ENCODE measurements around the gene GALNT17.
"Not testable (repeated sequence)": the region's sequence is repeated elsewhere in the genome, so short reads cannot be mapped to it uniquely, and the experiment has no call there.

GALNT17 gene

GRCh38 chr7:71171476-71171875, 39.5 kb downstream of the GALNT17 start:
- no peak for DNase-seq

DNA sequence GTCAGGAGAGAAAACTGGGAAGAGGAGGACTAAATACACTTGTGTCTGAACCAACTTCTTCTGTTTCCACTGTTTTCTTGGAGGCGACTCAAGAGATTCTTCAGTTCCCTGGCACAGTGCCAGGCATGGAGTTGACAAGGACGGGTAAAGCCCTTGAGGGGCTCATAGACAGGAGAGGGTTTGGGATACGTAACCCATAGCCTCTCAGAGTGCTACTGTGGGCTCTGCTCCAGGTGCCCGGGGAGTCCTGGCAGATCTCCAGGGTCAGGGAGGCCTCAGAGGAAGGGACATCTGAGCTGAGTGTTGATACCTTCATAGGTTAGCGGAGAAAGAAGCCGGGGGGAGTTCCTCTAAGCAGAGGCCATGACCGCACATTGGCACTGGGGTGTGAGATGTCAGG, 42.0 kb downstream of the GALNT17 start:
- DNase-seq: no peak

DNA sequence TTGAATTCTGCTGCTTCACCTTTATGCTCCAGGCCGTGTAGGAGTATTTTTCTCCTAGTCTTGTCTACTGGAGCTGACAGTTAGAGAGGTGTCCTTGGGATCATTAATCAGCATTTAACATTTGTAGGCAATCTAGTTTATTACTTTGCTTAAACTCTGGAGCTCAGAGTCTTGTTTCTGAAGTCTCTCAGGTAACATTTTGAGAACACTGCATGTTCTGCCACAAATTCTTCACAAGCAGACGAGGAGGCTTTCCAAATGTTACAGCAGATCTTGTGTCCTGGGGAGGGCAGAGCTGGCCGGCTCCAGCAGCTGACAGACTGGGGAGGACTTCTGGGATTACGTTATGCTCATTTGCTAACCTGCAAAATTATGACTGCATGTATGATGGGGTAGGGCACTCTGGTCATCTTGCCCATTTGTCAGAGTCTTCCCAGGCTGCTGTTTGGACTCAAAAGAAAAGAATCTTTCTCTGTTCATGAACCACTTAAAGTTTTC, 50.5 kb downstream of the GALNT17 start:
- no peak for DNase-seq

DNA sequence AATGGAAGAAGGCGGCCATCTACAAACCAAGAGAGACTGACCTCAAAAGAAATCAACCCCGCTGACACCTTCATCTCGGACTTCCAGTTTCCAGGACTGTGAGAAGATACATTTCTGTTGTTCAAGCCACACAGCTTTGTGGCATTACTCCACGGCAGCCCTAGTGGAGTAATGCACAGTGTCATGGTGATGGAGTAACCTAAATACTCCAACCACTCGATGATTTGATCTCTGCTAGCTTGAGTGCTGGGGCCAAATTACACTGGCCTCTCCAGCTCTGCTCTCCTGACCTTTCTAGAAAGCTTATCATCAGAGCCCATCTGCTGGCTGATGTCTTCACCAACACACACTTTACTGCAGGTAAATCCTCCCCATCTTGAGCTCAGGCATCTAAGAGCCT, 52.2 kb downstream of the GALNT17 start:
- DNase-seq: no peak

DNA sequence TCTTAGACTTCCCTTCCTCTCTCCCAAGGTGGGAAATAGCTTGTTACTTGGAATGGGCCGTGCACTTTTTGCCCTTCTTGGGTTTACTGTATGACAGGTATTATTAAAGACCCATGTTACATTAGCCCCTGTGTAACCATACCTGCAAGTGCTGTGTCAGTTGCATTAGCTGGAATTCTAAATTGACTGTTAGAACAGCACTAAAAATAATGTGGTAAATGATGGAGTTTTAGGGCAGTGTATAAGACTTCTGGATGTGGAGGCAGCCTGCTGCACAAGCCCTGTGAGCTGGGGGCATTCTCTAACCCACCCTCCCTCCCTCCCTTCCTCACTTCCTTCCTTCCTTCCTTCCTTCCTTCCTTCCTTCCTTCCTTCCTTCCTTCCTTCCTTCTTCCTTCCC, 52.7 kb downstream of the GALNT17 start:
- DNase-seq: no peak

DNA sequence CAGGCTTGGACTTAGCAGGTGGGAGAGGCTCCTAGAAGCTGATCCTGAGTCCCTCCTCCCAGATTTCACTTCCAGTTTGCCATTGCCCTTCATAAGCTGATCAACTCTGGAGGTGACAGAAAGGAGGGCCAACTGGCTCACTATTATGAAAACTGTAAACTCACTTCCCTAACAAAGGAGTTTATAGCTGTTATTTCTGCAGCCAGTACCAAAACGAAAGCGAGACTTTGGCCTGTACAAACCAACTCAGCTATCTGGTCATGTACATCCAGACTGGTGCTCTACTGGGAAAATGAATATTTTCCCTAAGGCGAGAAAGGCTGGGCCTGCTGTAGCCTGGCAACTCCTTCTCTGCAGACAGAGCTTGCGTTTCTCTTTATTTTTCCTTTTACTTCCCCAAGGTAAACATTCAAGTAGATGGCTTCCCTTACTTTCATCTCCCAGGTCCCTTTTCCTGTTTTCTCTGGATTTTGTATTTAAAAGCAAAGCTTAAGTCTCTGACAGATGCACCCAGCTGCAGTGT, 54.7 kb downstream of the GALNT17 start:
- DNase-seq: no peak

DNA sequence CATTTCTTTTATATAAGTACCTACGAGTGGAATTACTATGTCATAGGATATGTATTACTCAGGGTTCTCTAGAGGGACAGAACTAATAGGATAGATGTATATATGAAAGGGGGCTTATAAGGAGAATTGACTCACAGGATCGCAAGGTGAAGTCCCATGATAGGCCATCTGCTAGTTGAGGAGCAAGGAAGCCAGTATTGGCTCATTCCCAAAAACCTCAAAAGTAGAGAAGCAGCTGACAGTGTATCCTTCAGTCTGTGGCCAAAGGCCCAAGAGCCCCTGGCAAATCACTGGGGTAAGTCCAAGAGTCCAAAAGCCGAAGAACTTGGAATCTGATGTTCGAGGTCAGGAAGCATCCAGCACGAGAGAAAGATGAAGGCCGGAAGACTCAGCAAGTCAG, 59.8 kb downstream of the GALNT17 start:
- DNase-seq: no peak

DNA sequence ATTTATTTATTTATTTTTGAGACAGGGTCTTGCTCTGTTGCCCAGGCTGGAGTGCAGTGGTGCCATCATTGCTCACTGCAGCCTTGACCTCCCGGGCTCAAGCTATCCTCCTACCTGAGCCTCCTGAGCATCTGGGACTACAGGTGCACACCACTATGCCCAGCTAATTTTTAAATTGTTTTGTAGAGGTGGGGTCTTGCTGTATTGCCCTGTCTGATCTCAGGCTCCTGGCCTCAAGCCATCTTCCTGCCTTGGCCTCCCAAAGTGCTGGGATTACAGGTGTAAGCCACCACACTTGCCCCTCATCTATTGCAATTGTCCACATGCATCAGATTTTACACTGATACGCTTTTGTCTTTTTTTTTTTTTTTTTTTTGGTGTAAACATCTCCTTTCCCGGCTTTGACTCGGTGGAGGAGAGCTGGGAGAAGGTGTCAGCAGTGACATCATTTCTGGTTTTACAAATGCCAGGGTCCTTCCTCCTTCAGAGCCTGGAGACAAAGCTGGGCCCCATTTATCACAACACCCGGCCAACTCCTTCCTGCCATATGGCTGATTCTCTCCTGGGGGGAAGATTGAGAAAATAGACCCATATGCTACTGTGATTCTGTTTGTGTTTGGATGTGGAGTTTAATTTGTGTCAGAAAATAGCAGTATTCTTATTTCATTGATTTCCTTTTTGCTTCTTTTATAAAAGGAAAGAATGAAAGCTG, 61.3 kb downstream of the GALNT17 start:
- no peak for DNase-seq

GRCh38 chr7:71198391-71198790, 66.4 kb downstream of the GALNT17 start:
- DNase-seq: no peak

- DNase-seq: no peak
Observed at GRCh38 chr7:71198887-71199286, 66.9 kb downstream of the GALNT17 start.

DNA sequence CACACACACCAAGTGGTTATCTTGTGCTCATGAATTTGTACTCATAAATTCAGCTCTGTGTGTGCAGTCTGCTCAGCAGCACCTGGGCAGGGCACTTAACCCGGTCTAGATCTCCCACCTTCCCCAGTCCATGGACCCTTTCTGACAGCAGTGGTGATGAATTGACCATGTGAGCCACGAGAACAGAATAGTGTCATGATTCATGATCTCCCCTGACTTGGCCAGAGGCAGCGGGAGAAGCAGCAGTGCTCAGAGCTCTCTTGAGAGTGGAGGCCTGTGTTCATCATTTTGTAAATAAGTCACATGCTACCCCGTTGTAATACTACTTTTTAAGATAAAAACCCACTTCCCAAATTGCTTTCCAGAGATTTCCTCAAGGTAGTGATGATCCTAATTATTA, 74.2 kb downstream of the GALNT17 start:
- no peak for DNase-seq

GRCh38 chr7:71208881-71209280, 76.9 kb downstream of the GALNT17 start:
- no peak for DNase-seq

DNA sequence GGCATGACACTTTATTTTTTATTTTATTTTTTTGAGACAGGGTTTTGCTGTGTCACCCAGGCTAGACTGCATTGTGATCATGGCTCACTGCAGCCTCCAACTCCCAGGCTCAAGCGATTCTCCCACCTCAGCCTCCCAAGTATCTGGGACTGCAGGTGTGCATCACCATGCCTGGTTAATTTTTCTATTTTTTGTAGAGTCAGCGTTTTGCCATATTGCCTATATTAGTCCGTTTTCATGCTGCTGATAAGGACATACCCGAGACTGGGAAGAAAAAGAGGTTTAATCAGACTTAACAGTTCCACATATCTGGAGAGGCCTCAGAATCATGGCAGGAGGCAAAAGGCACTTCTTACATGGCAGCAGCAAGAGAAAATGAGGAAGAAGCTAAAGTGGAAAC, 77.5 kb downstream of the GALNT17 start:
- not testable (repeated sequence) for DNase-seq

DNA sequence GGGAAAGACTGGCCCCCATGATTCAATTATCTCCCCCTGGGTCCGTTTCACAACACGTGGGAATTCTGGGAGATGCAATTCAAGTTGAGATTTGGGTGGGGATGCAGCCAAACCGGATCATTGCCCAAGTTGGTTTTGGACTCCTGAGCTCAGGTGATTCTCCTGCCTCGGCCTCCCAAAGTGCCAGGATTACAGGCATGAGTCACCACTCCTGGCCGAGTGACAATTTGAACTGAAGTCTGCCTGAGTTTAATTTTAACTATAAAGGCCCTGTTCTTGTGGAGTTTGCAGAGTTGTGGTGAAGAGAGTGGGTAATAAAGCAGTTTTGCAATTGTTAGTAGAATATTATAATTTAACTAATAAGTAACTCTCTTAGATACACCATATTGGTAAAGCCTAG, 78.3 kb downstream of the GALNT17 start:
- no peak for DNase-seq

DNA sequence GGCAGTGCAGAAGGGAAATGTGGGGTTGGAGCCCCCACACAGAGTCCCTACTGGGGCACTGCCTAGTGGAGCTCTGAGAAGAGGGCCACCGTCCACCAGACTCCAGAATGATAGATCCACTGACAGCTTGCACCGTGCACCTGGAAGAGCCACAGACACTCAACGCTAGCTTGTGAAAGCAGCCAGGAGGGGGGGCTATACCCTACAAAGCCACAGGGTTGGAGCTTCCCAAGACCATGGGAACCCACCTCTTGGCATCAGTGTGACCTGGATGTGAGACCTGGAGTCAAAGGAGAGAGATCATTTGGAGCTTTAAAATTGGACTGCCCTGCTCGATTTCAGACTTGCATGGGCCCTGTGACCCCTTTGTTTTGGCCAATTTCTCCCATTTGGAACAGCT, 80.5 kb downstream of the GALNT17 start:
- DNase-seq: not testable (repeated sequence)

DNA sequence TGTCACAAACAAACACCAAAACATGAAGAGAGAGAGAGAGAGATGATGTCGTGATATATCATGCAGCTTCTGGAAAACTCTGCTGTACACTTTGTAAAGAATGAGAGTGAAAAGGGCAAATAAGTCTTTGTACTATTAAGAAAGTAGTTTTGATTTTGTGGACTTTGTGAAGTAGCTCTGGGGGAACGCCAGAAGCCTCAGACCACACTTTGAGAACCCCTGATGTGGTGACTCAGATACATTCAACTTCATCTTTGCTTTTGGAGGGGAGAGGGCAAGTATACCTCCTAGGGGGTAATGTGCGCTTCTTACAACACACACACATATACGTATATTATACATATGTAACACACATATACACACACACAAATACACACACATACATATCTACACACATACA, 84.3 kb downstream of the GALNT17 start:
- no peak for DNase-seq

DNA sequence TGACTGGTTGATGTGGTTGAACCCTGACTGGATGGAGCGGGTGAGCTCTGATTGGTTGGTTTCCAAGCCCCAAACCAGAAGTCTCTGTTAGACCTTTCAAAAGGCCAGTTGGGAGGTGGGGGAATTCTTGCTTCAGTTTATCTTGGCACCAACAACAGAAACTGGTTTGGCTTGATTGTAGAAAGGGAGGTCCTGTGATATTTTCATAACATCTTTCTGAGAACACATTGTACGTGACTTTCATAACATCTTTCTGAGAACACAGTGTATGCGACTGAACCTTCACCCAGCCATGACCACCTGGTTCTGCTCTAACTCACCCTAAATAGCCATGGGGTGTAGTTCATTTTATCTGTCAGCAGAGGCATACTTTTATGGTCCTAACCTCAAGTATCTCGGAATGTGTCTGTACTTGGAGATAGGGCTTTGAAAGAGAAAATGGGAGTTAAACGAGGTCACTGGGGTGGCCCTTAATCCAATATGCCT, 88.3 kb downstream of the GALNT17 start:
- DNase-seq: no peak

GRCh38 chr7:71221049-71221448, 89.1 kb downstream of the GALNT17 start:
- DNase-seq: no peak

- no peak for DNase-seq
Observed at GRCh38 chr7:71221549-71221948, 89.6 kb downstream of the GALNT17 start.

DNA sequence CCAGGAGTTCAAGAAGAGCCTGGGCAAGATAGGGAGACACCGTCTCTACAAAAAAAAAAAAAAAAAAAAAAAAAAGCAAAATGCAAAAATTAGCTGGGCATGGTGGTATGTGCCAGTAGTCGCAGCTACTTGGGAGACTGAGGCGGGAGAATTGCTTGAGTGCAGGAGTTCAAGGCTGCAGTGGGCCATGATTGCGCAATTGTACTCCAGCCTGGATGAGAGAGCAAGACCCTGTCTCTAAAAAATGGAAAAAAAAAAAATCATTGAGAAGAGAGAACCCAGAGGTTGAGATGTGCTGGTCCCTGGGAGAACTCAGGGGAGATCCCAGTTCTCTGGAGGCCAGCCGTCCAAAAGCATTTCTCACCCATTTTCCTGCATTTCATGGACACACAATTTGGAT, 95.2 kb downstream of the GALNT17 start:
- DNase-seq: no peak

- no peak for DNase-seq
Observed at GRCh38 chr7:71229148-71229547, 97.2 kb downstream of the GALNT17 start.

- no peak for DNase-seq
Observed at GRCh38 chr7:71229699-71230098, 97.8 kb downstream of the GALNT17 start.

- DNase-seq: no peak
Observed at GRCh38 chr7:71235253-71235652, 103.3 kb downstream of the GALNT17 start.

- DNase-seq: no peak
Observed at GRCh38 chr7:71236230-71237105, 104.5 kb downstream of the GALNT17 start.
